Osteoblast (primary cell): ENCODE data around the gene CD68. TPM values are rescaled to one million over a fixed set of nuclear protein-coding genes. Genes with fewer than 3 reads are reported as not detected.
A peak's percentile ranks its signal among the peaks of the same experiment; 100 is the strongest.
"Not testable (repeated sequence)": the region's sequence is repeated elsewhere in the genome, so short reads cannot be mapped to it uniquely, and the experiment has no call there.

Experiments used
- DNase-seq: peaks from one replicate; pipeline ENCODE4 v3.0.0; 2011; ENCODE audit warnings: low spot score, mixed read lengths; ENCODE audit not compliant: insufficient read length; ENCODE audit errors: missing footprints
- H2AFZ ChIP-seq: 2 replicates; pipeline ENCODE4 v1.6.0; 2011; ENCODE audit warnings: mild to moderate bottlenecking, low read length
- H3K27ac ChIP-seq: 2 replicates; pipeline ENCODE4 v1.5.1; 2011; ENCODE audit warnings: mild to moderate bottlenecking, low read depth, low read length, moderate library complexity
- H3K27me3 ChIP-seq: 2 replicates; pipeline ENCODE4 v1.6.0; 2012; ENCODE audit warnings: mild to moderate bottlenecking, control low read depth, inconsistent platforms, low read length, moderate library complexity; ENCODE audit not compliant: insufficient read depth
- H3K36me3 ChIP-seq: 2 replicates; pipeline ENCODE4 v1.5.1; 2011; ENCODE audit warnings: mild to moderate bottlenecking, low read length, control low read depth, moderate library complexity; ENCODE audit not compliant: insufficient read depth
- H3K4me1 ChIP-seq: 2 replicates; pipeline ENCODE4 v1.5.1; 2011; ENCODE audit warnings: mild to moderate bottlenecking, low read length, control low read depth, moderate library complexity; ENCODE audit not compliant: insufficient read depth
- H3K4me2 ChIP-seq: 2 replicates; pipeline ENCODE4 v1.6.0; 2011; ENCODE audit warnings: mild to moderate bottlenecking, low read length; ENCODE audit not compliant: insufficient read depth
- H3K4me3 ChIP-seq: fragments of 200-600 bp; sonication (generic); 3 replicates; pipeline ENCODE4 v1.5.1; 2012; ENCODE audit warnings: mild to moderate bottlenecking, low read length, inconsistent platforms; ENCODE audit not compliant: insufficient read depth
- H3K79me2 ChIP-seq: 2 replicates; pipeline ENCODE4 v1.6.0; 2012; ENCODE audit warnings: mild to moderate bottlenecking, low read length, control low read depth, inconsistent platforms; ENCODE audit not compliant: insufficient read depth
- H3K9me3 ChIP-seq: 2 replicates; pipeline ENCODE4 v1.5.1; 2011; ENCODE audit warnings: low read depth, low read length, control low read depth
- H4K20me1 ChIP-seq: 2 replicates; pipeline ENCODE4 v1.6.0; 2012; ENCODE audit warnings: mild to moderate bottlenecking, low read length, control low read depth; ENCODE audit not compliant: insufficient read depth
- CTCF ChIP-seq: IDR thresholded peaks from 2 replicates; pipeline ENCODE4 v1.5.1; 2011; ENCODE audit warnings: mild to moderate bottlenecking, low read depth, low read length, moderate library complexity; ENCODE audit errors: extremely low read depth
- total RNA-seq: library from RNA; depleted of rRNA; stranded (reverse); fragments of >200 nt; gene quantifications from 2 replicates; pipeline ENCODE4 v1.2.3, GENCODE V29; 2012

Gene CD68
- total RNA-seq, 1 donor = 31.8 TPM

GRCh38 chr17:7623661-7624060 is 44.2 kb downstream of the CD68 start:
- no peak overlapping the region for H2AFZ ChIP-seq
- H4K20me1 ChIP-seq = no peaks in the 10 kb centered on the region
- H3K27ac ChIP-seq = no peak overlapping the region
- H3K79me2 ChIP-seq = peaks cover 15% of the 10 kb centered on the region
- no peak for TF ChIP-seq CTCF
- H3K4me3 ChIP-seq = no peak overlapping the region
- no peaks in the 10 kb centered on the region for H3K36me3 ChIP-seq
- no peaks in the 10 kb centered on the region for H3K27me3 ChIP-seq
- peaks cover 5% of the 10 kb centered on the region for H3K4me1 ChIP-seq
- no peaks in the 10 kb centered on the region for H3K9me3 ChIP-seq
- no peak for DNase-seq
- H3K4me2 ChIP-seq = no peak overlapping the region

- not testable (repeated sequence) for H3K4me1 ChIP-seq, H4K20me1 ChIP-seq, H3K4me2 ChIP-seq, H2AFZ ChIP-seq, H3K36me3 ChIP-seq, DNase-seq, H3K4me3 ChIP-seq, H3K27me3 ChIP-seq, H3K9me3 ChIP-seq, H3K27ac ChIP-seq
- H3K79me2 ChIP-seq = peaks cover 15% of the 10 kb centered on the region
Measured at GRCh38 chr17:7625749-7626148, 46.3 kb downstream of the CD68 start.

GRCh38 chr17:7626307-7626706 is 46.9 kb downstream of the CD68 start:
- peaks cover 5% of the 10 kb centered on the region for H3K4me1 ChIP-seq
- H3K4me3 ChIP-seq = no peak overlapping the region
- H3K27me3 ChIP-seq = no peaks in the 10 kb centered on the region
- H3K36me3 ChIP-seq = no peaks in the 10 kb centered on the region
- H2AFZ ChIP-seq = no peak overlapping the region
- H3K27ac ChIP-seq = no peak overlapping the region
- no peak for TF ChIP-seq CTCF
- H3K79me2 ChIP-seq = peaks cover 15% of the 10 kb centered on the region
- H3K9me3 ChIP-seq = no peaks in the 10 kb centered on the region
- H4K20me1 ChIP-seq = no peaks in the 10 kb centered on the region
- H3K4me2 ChIP-seq = peak overlapping the region; percentile 95
- DNase-seq = no peak

- H4K20me1 ChIP-seq = no peaks in the 10 kb centered on the region
- H3K4me2 ChIP-seq = peak overlapping the region; percentile 95
- peaks cover 5% of the 10 kb centered on the region for H3K4me1 ChIP-seq
- no peaks in the 10 kb centered on the region for H3K36me3 ChIP-seq
- H3K27ac ChIP-seq = peak overlapping the region; percentile 85
- DNase-seq = peak; percentile 88
- H3K79me2 ChIP-seq = peaks cover 15% of the 10 kb centered on the region
- H3K27me3 ChIP-seq = no peaks in the 10 kb centered on the region
- no peaks in the 10 kb centered on the region for H3K9me3 ChIP-seq
- peak overlapping the region; percentile 93 for H2AFZ ChIP-seq
- no peak for TF ChIP-seq CTCF
- H3K4me3 ChIP-seq = peak overlapping the region; percentile 95
Measured at GRCh38 chr17:7626956-7627249, 47.5 kb downstream of the CD68 start.
